KBM-7 (cell line): ENCODE results near the gene SEC22B.
"Not testable (repeated sequence)": the region's sequence is repeated elsewhere in the genome, so short reads cannot be mapped to it uniquely, and the experiment has no call there.

Experiments used
- DNase-seq: peaks from one replicate; pipeline ENCODE4 v3.0.0-alpha.2; 2015
- in situ Hi-C: fragments of 300-500 bp; cut with MboI; formaldehyde crosslinking; loops from 2 replicates; pipeline ENCODE4 v1.14.3; 2020; ENCODE audit warnings: low sequenced_read_pairs, low pct_unique_long_range_greater_than_20kb, mixed read lengths

Gene SEC22B

DNA sequence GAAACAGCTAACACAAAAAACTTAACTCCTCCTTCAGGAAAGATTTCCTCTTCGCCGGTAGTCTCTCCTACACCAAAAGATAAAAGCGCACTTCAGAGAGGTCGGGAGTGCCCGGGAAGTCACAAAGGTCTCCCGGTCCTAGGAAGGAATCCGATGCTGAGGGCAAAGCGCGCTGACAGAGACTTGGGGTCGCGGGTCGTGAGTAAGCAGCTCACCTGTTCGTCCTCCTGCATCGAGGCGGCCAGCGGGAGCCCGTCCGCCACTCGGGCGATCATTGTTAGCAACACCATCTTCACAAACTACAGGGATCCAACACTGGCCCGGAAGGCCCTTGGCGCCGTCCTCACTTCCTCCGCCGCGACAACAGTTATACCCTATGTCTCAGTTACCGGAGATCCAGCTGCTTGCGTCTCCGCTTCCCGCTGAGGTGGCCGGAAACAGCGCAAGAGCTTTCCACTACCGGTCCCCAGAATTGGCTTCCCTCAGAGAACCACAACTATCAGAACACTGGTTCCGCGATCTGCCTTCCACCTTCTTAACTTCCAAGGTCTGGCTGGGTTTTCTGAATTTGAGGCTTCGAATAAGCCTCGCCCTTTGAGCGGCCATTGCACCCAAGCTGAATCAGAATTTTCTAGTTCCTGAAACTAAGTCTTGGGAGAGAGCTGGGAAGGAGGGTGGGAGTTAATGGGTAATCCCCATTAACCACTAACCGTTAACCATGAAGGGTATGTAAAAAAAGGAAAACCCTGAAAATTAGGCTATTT, at the start of gene SEC22B:
SEC22B (minus strand) TSS at position 429 of the 764 bp plus-strand sequence; CDS start at position 290, 139 bp downstream.
- in situ Hi-C loops: no loop called here
- DNase-seq: peak; percentile 96

DNA sequence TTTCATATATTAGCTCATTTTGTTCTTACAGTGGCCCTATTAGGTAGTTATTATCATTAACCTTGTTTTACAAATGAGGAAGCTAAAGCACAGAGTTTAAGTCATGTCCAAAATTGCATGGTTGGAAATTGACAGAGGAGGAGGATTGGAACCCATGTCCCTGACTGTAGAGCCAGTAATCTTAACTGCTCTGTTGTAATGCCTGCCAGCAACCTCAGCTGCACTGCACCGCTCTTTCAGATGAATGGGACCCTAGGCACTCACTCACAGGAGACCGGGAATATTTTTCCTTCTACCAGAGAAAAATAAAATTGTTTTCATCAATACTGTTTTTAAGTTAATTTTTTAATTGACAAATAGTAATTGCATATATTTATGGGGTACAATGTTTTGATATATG, 41.6 kb upstream of the SEC22B start:
- DNase-seq, in situ Hi-C loops: not testable (repeated sequence)

DNA sequence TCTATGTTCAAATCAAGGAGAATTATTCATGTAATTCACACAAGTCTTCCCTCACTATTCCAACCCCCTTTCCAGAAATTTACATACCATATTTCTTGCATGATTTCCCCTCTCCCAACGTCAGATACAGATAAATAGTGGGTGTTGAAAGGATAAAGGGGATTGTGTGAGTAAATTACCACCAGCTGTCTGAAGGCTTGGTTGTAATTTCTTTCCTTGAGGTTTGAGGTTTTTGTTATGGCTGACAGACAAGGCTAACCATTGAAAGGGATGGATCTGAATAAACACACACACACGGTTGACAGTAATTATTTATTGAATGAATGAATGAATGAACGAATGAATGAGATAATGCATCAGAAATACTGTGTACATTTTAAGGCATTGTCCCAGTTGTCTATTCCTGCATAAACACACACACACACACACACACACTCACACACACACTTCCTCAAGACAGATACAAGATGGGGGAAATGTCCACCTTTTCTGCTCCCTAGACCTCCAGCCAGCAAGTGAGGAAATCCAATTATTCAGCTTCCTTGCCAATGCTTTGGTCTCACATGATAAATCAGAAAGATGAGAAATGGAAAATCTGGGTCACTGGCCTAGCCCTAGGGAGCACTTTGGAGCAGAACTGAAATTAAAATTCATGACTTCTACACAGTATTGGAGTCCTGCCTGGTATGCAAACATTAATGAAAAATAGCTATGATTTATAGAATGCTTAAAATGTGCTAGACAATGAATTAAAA, 41.0 kb upstream of the SEC22B start:
- DNase-seq, in situ Hi-C loops: not testable (repeated sequence)

DNA sequence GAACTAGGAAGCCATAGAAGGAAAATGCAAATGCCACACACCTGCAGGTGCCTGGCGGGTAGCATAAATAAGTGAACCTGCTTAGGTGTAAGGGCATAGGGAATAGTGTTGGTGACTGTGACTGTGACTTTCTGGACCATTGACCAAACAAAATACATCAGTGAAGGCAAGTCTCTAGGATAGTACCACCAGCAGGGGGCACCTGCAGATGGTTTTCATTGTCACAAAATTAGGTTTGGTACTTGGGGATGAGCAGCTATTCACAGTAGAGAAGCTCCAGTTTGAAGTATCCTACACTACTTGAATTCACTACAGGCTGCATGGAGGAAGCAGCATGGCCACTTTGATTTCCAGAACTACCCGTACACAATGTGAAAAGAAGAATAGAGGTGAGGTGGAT, 37.3 kb upstream of the SEC22B start:
- in situ Hi-C loops, DNase-seq: not testable (repeated sequence)

DNA sequence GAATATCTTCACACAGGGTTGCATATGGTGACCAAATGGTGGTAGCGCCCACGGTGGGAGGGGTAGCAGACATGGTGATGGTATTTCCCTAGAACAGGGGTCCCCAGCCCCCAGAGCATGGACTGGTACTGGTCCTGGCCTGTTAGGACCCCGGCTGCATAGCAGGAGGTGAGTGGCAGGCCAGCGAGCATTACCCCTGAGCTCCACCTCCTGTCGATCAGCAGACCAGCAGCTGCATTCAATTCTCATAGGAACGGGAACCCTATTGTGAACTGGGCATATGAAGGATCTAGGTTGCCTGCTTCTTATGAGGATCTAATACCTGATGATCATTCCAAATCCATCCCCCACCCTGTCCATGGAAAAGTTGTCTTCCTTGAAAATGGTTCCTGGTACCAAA, 34.4 kb upstream of the SEC22B start:
- in situ Hi-C loops, DNase-seq: not testable (repeated sequence)

DNA sequence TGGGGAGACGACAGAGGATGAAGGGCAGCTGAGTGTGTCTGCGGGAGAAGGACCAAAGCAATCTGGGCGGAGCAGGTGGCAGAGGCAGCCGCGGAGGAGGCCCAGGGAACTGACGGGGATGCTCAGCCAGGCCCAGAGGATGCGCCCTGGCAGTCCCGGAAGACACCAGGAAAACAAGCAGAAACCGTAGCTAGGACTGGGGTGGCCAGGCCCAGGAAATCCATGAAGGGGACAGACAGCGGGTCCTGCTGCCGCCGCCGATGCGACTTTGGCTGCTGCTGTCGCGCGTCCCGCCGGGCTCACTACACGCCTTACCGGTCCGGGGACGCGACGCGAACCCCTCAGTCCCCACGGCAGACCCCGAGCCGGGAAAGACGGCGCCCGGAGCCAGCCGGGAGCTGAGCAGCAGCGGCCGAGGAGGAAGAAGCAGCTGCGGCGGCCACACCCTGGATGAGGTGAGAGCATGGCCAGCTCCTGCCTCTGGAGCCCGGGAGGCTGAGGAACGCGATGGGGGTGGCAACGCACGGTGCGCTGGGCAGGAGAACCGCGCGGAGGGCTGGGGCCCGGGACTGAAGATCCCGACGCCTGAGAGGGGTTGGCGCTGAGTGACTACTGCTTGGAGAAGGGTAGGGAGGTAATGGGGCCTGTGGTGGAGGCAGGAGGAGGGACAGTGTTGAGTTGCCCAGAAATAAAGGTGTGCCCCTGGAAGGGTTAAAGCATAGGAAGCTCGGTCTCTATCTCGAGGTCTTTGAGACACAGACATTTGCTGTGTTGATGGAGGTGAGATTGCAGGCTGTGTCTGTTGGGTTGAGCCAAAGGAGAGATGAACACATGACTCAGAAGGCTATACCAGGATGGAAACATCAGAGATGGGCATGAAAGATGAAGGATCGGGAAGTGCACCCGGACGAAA, 20.8 kb upstream of the SEC22B start:
- DNase-seq, in situ Hi-C loops: not testable (repeated sequence)

DNA sequence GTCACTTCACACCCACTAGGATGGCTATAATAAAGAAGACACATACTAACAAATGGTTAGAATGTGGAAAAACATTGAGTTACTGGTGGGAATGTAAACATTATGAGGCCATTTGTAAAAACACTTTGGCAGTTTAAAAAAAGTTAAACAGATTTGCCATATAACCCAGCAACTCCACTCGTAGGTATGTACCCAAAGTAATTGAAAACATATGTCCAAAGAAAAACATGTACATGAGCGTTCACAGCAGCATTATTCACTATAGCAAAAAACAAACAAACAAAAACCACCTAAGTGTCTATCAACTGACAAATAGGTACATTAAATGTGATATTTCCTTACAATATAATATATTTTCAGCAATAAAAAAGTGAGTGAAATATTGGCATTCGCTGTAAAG, 12.3 kb upstream of the SEC22B start:
- DNase-seq, in situ Hi-C loops: not testable (repeated sequence)

DNA sequence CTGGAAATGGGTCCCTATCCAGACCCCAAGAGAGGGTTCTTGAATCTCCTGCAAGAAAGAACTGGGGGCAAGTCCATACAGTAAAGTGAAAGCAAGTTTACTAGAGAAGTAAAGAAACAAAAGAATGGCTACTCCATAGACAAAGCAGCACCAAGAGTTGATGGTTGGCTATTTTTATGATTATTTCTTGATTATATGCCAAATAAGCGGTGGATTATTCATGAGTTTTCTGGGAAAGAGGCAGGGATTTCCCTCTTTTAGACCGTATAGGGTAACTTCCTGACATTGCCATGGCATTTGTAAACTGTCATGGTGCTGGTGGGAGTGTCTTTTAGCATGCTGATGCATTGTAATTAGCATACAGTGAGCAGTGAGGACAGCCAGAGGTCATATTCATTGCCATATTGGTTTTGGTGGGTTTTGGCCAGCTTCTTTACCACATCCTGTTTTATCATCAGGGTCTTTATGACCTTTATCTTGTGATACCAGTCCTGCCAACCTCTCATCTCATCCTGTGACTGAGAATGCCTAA, 5.9 kb upstream of the SEC22B start:
- DNase-seq, in situ Hi-C loops: not testable (repeated sequence)

DNA sequence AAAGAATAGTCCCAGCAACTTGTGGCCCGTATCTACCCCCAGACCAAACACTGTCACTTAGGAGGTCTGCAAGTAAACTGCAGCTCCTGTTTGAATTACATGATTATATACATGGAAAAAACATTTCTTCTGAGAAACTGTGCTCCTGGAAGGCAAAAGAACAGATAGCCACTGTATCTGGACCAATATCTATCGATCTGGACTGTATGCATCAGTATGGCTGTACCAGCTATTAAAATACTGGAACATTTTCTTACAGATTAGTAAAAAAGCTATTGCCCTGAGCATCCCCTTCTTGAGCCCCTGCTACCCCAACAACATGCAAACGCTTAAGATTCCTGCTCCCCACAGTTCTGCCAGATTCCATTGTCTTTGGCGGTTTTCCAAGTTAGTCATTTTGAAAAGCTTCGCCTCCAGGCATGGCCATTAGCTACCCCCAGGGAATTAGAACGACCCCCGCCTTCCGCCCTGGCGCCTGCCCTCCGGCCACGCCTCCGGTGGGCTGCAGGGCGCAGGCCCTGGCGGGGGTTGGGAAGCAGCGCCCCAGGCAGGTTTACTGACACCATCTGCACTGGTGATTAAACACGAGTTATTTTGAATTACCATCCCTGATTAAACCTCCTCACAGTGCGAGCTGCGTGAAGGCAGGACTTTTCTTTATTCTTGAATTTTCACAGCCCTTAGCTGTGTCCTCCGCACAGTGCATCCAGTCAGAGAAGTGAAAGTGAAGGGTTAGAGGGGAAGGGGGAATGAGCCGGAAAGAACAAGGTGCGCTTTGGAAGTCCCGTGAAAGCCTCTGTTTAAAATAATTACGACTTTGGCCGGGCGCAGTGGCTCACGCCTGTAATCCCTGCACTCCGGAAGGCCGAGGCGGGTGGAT, 3.7 kb upstream of the SEC22B start:
- in situ Hi-C loops, DNase-seq: not testable (repeated sequence)

DNA sequence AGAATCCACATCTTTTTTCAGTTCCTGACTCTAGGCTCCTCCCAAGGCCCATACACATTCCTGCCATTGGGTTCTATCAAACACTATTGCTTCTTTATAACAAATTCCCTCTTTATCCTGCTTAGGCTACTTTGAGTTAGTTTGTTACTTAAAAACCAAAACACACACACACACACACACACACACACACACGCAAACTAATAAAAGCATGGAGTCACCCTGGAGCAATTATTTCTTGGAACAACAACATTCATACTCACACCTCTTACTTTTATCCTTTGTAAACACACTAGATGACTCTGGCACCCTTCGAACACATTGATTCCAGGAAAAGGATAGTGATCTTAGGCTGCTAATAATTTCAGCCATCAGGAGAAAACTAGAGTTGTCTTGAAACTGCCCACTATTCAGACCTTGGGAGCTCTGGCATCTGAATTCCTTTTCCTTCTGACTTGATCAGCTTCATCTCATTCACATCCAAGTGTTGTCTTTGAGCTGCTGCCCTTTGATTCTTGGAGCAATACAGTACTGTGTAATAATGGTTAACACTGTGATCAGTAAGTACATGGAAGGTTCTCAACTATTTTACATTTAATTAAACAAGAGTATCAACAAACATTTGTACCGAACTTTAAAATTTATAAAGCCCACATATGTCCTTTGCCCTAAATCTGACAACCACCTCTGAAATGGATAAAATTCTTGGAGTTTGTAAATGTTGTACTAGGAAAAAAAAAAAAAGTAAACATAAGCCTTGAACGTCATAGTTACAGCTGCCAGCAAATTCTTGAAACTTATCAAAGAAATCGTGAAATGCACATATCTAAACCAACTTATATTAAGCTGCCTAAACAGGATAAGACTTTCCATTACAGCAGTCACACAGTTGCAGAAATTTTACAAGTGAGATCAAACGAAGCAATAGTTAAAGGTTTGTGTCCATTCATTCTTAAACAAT, 2.8 kb upstream of the SEC22B start:
- no peak for DNase-seq
- in situ Hi-C loops: no loop called here

DNA sequence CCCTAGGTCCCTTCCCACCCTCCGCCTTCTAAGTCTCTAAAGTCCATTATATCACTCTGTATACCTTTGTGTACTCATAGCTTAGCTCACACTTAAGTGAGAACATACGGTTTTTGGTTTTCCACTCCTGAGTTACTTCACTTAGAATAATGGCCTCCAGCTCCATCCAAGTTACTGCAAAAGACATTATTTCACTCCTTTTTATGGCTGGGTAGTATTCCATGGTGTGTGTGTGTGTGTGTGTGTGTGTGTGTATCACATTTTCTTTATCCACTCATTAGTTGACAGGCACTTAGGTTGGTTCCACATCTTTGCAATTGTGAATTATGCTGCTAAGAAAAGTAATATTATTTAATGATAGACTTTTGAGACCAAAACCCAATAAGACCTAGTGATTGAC, 1.7 kb upstream of the SEC22B start:
- in situ Hi-C loops, DNase-seq: not testable (repeated sequence)

DNA sequence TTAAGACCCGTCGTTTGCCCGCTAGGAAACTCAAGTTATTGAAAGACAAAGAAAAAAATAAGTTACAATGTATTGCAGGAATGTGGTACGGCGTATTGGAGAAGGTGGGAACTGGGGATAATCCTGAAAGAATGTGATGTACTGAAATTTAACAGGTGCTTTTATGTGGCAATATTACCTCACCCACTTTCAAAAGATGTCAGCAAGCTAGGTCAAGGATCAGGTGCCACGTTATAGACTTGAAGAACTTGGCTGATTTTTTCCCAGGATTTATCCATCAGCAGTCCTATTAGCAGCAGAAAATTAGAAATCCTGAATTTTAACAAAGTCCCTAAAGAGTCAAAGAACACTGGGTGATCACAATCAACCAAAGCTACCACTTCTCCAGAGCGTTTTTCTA, 632 bp downstream of the SEC22B start:
- in situ Hi-C loops, DNase-seq: not testable (repeated sequence)

DNA sequence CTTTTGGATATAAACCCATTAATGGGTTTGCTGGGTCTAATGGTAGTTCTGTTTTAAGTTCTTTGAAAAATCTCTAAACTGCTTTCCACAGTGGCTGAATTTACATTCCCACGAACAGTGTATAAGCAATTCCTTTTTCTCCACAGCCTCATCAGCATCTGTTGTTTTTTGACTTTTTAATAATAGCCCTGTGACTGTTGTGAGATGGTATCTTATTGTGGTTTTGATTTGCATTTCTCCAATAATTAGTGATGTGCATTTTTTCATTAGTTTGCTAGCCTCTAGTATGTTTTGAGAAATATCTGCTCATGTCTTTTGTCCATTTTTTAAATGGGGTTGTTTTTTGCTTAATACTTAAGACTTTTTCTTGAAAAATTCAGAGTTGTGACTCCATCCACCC, 11.6 kb downstream of the SEC22B start:
- DNase-seq, in situ Hi-C loops: not testable (repeated sequence)

DNA sequence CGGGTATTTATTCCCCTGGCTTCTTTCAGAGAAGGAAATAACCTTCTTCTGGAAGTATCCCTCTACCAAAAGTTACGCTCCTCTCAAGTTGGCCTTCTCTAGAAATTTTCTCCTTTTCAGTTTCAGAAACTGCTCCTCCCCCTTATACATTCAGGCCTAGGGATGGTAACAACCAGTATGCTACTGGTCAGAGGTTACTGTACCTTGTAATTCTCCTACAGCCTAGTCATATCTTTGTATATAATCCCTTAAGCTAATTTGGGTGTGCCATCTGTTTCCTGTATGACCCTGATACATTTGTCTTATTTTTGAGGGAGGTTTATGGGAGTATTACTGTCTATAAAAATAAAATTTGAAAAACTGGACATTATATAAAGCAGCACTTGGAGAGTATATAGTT, 14.3 kb downstream of the SEC22B start:
- in situ Hi-C loops, DNase-seq: not testable (repeated sequence)

DNA sequence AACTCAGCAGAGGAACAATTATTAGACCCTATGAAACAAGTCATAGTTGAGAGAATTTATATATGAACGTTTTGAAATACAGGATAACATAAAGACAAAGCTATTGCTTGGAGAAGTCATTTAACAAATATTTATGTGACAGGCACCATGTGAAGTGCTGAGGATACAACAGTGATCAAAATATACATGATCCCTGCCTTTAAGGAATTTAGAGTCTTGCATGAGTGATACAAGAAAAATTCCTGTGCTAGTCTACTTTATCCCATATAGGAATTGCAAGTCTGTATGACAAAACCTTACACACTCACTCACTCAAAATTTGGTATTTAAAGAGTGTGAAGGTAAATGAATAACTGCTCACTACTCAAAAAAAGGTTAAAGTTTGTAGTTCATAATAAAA, 17.8 kb downstream of the SEC22B start:
- in situ Hi-C loops, DNase-seq: not testable (repeated sequence)

DNA sequence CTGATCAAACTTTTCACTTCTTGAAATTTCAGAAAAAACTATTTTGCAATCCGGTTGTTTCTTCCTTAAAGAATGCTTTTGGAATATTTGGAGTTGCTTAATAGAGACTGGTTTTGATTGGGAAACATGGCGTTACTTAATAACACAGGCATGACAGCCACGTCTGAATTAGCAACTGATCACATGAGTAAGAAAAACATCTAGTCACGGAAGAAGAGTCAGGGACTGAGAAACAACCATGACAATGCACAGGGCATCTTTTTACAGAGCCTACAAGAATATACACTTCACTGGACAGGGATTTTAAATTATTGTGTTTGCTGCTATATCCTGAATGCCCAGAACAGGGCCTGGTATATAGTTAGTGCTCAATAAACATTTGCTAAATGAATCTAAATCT, 18.2 kb downstream of the SEC22B start:
- DNase-seq, in situ Hi-C loops: not testable (repeated sequence)
